Measurements from ENCODE around the gene SMPDL3A.

Gene SMPDL3A

DNA sequence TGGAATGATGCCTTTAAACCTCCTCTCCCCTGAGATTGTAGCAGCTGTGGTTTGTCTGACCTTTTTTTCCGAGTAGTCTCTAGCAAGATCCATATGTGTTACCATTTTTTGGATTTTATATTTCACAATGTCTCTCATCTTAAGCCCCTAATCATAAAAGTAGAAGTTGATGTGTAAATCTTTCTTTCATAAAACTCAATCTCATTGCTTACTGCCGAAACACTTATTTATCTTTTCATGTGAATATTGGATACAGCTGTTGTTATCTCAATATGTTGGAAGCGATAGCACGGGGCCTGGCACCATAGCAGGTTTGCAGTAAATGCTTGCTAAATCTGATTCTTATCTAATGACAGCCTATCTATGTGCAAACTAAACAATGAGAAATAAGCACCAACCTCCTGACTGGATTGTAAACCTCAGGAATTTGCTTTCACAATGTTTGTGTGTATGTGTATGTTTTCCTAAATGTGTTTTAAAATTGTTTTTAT is 14.2 kb downstream of the SMPDL3A start:
- DNase-seq (ENCODE audit: low spot score) = no peak

DNA sequence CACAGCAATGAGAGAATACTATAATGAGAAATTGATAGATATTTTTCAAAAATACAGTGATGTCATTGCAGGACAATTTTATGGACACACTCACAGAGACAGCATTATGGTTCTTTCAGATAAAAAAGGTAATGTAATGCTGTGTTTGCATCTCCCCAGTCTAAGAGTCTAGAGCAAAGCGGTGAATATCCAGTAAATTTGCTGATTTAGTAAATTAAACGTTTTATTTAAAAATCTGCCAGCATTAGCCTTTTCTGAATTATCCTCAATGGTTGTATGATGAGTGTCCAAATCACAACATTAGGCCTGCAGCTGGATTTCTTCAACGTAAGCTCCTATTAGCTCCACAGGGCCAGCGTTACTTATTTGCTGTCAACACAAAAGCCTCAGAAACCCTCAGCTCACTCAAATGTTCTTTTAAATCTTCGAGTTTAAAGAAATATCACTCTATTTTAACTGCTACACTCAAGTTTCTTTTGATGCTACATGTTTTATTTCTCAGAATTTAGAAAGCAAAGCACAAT is 16.0 kb downstream of the SMPDL3A start:
- DNase-seq (ENCODE audit: low spot score) = no peak

DNA sequence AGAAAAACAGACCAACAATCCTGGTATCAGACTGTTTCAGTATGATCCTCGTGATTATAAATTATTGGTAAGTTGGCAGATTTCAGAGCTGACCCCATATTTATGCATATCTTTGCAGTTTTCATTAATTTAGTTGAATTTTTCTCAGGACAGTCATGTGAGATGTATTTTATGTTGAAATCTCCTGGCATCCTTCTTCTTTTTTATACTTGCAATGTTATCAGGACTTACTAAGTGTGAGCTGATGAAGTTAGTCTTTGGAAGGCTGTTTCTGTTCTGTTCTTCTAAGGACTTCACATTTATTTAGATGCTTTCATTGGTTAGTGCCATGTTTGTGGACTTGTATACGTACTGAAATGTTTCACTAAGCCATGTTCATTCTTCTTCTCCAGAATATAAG is 17.2 kb downstream of the SMPDL3A start:
- DNase-seq (ENCODE audit: low spot score) = no peak

DNA sequence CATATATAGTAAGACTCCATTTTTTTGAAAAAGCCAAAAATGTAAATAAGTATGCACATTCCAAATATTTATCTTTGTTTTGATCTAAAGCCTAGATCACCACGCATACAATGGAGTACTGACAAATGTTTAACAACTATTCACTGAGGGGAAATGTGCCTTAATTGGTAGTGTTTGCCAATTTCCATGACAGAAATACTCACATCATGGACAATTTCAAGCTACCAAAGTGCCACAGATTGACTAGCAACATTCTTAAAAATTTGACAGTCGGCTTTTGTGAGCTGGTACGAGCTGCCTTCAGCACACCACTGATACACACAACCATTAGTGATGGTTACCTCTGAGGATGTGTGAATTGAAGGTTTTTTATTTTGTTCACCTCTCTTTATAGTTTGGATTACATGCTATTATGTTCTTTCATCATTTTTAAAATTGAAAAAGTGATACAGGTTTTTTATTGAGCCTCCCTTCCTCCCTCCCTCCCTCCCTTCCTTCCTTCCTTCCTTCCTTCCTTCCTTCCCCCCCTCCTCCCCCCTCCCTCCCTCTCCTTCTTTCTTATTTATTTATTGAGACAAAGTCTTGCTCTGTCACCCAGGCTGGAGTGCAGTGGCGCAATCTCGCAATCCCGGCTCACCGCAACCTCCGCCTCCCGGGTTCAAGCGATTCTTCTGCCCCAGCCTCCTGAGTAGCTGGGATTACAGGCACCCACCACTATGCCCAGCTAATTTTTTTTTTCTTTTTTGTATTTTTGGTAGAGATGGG is 19.2 kb downstream of the SMPDL3A start:
- DNase-seq (ENCODE audit: low spot score) = no peak

DNA sequence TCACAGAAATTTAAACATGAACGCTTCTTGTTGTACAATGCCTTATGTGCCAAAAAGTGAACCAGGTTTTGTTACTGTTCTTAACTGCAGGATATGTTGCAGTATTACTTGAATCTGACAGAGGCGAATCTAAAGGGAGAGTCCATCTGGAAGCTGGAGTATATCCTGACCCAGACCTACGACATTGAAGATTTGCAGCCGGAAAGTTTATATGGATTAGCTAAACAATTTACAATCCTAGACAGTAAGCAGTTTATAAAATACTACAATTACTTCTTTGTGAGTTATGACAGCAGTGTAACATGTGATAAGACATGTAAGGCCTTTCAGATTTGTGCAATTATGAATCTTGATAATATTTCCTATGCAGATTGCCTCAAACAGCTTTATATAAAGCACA is 19.9 kb downstream of the SMPDL3A start:
- no peak for DNase-seq (ENCODE audit: low spot score)

DNA sequence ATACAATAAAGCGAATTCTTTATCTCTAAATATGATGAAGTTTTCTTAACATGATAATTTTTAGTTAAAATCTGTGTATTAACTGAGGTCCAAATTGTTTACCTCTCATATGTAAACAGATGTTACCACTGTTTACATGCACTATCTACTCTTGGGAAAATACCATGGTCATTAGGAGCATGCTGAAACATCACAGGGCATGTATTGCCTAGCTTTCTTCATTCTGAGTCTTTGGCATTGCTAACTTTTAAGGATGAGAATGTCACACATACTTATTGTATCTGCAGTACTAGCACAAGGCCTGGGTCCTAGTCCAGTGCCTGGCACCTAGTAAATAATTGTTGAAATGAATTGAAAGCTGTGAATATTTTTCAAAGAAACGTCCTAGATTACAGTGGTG is 20.6 kb downstream of the SMPDL3A start:
- no peak for DNase-seq (ENCODE audit: low spot score)

DNA sequence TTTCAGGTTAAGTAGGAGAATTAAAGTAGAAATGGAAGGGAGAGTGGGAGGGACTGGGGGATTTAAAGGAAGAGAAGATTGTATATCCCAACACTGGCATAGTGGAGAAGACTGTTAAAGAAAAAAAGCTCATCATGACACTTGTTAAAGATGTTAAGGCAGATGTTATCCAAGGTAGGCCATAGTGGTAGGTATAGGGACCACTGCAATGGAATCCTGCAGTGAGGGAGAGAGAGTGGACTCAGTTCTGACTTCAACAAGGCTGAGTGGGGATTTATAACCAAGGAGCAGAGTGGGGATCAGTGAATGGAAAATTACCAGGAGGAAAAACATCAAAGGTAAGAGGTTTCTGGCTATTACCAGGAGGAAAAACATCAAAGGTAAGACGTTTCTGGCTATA is 21.1 kb downstream of the SMPDL3A start:
- DNase-seq (ENCODE audit: low spot score) = no peak

DNA sequence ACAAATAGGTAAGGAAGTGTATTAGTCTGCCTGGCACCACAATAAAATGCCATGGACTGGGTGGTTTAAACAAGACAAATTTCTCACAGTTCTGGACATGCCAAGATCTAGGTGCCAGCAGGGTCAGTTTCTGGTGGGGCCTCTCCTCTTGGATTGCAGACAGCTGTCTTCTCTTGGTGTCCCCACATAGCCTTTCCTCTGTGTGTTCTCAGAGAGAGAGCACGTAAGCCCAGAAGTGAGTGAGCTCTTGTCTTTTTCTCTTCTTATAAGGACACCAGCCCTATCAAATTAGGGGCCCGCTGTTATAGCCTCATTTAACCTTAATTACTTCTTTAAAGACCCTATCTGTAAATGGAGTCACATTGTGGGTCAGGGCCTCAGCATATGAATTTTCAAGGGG is 28.3 kb downstream of the SMPDL3A start:
- DNase-seq (ENCODE audit: low spot score) = no peak

DNA sequence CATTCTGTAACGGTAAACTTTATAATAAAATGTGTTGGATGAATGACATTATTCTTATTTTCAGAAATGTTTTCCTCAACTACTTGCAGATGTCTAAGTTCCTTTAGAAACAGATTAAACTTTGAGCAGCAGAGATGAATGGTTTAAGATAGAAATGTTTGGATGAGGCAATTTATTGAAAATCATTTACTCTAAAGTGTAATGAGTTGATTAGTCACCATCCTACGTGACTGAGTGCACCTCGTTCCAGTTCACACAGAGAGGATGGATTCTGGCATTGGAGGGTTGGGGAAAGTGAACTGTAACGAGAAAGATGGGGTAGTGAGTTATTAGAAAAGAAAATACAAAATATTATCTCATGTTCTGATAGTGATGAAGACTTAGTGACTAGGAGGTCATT is 28.7 kb downstream of the SMPDL3A start:
- no peak for DNase-seq (ENCODE audit: low spot score)

DNA sequence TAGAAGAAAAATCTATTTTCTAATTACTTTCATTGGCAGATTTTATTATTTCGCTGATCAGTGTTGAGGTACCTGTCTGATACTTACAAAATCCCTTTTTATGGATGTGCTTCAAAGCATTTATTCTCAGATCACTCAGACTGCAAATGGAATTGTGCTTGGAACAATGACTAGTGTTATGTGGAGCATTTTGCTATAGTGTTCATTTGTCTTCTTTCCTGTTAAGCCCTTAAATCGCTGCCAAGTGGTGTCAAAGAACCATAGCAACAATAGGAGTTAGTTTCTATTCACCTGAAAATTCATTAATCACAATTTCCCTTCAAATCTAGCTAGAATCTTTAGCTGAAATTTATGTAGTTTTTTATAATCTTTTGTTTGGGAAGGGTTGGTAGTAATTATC is 29.8 kb downstream of the SMPDL3A start:
- no peak for DNase-seq (ENCODE audit: low spot score)

DNA sequence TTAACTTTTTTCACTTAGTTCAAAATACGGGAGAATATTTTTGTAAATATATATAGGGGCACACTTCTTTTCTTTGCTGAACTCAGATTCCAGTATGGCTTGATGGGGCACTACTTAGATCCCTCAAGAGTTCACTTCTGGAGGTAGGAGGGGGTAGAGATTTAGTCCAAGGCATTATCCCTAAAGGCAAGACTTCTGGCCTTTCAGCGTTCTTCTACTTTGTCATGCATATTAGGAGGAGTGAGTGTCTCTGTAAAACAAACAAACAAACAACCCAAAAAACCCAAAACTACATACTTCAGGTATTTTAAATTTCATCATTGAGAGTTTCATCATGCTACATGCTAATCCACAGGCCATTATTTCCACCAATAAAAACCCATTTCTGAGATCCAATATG is 32.0 kb downstream of the SMPDL3A start:
- no peak for DNase-seq (ENCODE audit: low spot score)

DNA sequence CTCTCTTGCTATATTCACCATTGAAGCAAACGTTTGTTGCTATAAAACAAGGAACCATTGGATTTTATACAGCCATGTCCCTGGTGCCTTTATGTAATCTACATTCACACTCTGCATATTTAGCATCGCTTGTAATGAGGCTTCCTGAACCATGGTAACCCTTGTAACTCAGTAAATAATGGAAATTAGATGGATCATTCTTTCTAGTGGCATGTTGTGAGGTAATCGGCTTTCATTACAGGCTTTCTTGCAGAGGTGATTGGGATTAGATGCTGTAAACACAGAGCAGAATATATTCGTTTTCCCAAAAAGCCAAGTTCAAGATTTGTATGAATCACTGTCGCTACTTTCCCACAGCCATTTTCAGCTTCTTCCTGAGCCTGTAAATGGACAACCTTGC is 36.1 kb downstream of the SMPDL3A start:
- DNase-seq (ENCODE audit: low spot score) = no peak

DNA sequence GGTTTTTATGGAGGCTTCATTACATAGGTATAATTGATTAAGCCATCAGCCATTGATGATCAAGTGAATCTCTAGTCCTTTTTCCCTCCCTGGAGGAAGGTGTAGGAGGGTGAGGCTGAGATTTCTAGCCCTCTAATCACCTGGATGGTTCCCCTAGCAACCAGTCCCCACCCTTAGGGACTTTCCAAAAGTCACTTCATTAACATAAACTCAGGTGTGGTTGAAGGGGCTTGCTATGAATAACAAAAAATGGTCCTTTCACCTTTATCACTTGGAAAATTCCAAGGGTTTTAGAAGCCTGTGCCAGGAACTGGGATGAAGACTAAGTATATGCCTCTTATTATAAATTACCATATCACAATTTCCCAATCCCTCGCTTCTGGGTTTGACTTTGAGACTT is 40.4 kb downstream of the SMPDL3A start:
- DNase-seq (ENCODE audit: low spot score) = no peak

DNA sequence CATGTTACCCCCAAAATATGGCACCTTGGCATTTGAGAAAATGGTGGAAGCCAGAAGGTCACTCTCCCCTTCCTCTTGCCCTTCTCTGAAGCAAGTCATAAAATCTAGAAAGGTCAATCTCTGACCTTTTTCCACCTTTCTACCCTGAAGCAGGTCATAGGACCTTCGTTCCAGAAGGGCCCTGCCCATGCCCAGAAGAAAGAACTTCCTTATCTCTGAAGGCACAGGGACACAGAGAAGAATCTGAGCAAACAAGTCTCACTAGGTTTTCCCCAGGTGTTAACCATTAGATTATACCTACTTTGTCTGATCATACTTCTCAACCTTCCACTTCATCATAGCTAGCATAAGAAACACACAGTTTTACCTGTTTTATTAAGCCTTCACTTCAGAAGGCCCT is 42.5 kb downstream of the SMPDL3A start:
- DNase-seq (ENCODE audit: low spot score) = no peak

DNA sequence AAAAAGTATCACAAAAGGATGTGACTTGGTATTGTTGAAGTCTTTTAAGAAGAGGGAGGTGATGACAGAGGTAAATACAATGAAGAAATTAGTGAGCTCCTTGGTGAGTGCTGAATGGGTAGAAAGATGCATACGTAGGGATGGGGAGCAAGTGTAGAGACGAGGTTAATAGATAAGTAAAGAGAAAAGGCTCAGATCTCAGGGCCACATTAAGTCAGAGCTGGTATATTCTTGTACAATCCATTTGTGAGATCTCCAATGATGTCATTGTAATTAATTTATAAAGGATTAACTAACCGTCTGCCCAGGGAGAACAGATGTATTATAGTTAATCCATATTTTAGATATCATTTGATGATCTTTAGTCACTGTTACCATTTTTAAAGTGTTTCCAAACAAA is 43.4 kb downstream of the SMPDL3A start:
- DNase-seq (ENCODE audit: low spot score) = no peak

DNA sequence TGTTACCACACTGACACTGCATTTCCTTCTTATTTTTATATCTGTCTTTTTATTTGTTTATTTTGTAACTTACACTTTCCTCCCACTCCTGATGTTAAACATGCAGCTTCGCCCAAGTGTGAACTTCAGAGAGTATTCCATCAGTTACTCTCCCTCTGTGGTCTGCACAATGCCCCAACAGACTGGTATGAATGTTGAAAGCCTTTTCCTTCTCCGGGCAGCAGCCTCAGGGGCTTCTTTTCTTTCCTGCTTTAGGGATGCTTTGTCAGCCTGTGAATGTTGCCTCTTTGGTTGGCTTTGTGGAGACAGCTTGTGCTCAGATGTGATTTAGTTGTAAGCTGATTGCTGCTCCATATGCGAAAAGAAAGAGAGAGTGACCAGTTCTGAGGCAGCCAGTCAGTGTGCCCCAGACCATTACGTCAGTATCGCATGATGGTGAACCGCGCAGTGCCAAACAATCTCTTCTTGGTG is 44.0 kb downstream of the SMPDL3A start:
- no peak for DNase-seq (ENCODE audit: low spot score)

DNA sequence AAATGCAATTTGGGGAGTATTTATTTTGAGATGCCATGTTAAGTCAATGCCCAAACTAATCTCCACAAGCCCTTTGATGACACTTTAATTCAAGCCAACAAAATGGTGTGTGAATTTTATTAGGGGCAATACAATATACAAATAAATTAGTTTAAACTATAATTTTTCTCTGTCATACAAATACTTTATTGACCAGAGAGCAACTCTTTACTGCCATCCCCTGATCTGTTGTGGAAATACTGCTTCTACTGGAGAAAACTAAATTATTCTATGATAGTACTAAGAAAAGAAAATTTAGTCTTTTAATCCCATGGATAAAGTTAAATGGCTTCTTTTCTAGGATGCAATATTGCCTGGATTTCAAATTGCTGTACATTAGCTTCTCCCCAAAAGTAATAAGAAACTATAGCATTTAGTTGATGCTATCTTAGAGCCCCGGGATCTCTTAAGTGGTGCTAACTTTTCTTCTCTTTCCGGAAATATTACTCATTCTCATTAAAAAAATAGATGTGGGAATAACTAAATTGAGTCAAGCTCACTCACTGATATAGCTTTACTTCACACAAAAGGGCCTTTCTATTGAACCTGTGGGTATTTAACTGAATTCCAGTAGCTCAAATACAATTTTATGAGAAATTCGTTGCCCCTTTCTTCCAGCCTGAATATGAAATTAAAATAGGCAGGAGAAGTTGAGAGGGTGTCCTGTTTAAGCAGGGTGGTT is 49.2 kb downstream of the SMPDL3A start:
- no peak for DNase-seq (ENCODE audit: low spot score)

DNA sequence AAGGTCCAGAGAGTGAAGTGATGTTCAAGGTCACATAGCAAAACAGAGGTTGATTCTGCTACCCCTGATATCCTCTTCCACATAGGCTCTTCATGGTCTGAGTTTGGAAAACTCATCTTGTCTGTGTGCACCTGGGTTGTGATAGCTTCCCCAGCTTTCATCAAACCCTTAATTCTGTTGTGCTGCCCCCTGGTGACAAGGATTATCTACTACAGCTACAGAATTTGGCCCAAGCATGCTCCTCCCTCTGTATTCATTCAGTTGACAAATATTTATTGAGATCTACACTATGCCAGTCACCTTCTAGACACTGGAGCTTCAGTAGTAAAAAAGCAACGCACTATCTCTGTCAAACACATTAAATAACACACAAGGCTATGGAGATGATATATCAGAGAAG is 50.4 kb downstream of the SMPDL3A start:
- peak; percentile 59 for DNase-seq (ENCODE audit: low spot score)

DNA sequence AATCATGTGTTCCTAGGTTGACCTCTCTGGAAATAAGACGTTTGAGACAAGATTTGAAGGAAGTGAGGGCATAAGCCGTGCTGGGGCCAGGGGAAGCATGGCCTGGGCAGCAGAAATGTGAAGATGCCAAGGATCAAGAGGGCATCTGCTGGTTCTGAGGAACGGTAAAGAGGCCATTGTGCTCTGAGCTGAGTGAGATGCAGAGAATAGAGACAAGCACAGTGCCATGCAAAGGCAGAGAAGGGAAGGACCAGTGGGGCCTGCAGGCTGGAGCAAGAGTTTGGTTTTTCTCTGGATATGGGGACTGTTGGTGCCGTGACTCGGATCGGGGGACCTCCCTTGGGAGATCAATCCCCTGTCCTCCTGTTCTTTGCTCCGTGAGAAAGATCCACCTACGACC is 50.8 kb downstream of the SMPDL3A start:
- no peak for DNase-seq (ENCODE audit: low spot score)

DNA sequence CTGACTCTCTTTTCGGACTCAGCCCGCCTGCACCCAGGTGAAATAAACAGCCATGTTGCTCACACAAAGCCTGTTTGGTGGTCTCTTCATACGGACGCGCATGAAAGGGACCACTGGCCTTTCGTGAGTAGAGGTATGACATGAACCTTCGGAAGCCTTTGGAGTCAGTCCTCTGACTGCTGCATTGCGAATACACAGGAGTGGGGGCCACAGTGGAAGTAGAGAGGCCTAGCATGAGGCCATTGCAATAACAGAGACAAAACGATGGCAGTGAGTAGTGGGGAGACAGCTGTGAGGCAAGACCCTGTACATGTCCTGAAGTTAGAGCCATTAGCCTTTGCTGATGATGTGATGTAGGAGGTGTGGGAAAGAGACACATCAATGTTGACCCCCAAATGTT is 56.4 kb downstream of the SMPDL3A start:
- DNase-seq (ENCODE audit: low spot score) = no peak

DNA sequence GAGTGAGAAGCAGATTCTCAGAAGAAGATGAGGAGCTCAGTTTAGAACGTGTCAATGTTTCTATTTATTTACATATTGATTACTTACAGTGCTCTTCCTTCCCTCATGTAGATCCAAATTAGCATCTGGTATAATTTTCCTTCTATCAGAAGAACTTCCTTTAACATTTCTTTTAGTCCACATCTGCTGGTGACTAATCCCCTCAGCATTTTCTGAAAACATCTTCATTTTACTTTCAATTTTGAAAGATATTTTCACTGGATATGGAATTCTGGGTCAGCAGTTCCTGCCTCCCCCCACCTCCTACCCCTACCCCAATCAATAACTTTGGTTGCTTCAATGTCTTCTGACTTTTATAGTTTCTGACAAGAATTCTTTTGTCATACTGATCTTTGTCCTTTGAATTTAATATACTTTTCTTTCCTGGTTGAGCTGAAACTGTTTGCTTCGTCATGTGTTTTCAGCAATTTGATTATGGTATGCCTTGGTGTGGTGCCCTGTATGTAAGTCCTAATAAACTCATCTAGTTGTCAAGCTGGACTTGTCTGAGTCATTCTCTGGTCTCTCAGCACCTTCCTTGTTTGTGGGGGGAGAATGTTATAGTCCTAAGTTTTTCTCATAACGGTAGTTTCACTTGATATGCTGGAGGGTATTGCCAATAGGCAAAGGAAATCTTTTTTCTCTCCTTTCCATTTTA is 57.0 kb downstream of the SMPDL3A start:
- DNase-seq (ENCODE audit: low spot score) = no peak

DNA sequence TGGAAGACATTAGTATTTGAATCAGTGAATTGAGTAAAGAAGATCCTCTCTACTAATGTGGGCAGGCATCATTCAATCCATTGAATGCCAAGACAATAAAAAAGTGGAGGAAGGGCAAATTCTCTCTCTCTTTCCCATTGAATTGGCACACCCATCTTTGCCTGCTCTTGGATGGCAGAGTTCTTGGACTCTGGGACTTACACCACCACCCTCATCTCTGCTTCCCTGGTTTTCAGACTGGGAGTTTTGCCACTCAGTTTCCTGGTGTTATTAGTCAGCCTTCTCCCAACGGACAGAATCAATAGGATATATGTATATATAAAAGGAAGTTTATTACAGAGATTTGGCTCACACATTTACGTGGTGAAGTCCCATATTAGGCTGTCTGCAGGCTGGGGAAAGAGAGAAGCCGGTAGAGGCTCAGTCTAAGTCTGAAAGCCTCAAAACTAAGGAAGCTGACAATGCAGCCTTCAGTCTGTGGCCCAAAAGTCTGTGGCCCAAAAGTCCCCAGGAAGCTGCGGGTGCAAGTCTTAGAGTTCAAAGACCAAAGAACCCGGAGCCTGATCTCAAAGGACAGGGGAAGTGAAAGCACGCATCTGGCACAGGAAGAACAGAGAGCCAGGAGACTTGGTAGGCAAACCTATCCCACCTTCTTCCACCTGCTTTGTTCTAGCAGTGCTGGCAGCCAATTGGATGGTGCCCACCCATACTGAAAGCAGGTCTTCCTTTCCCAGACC is 64.4 kb downstream of the SMPDL3A start:
- DNase-seq (ENCODE audit: low spot score) = no peak
